Neuronal stem cell (in vitro differentiated cells): ENCODE measurements around the gene CUX1.

Experiments used
- DNase-seq: peaks from one replicate; pipeline ENCODE4 v3.0.0-alpha.2; 2013; ENCODE audit warnings: low spot score
- H2AFZ ChIP-seq: one replicate; pipeline ENCODE4 v1.6.1; 2013; ENCODE audit warnings: mild to moderate bottlenecking, low read length, inconsistent platforms
- H2AK5ac ChIP-seq: 2 replicates; pipeline ENCODE4 v1.6.1; 2013; ENCODE audit warnings: low read depth, mild to moderate bottlenecking, inconsistent platforms, low read length, moderate library complexity, mixed read lengths
- H2BK120ac ChIP-seq: 2 replicates; pipeline ENCODE4 v1.6.1; 2013; ENCODE audit warnings: low read depth, mild to moderate bottlenecking, inconsistent platforms, low read length, moderate library complexity, mixed read lengths
- H2BK12ac ChIP-seq: one replicate; pipeline ENCODE4 v1.6.1; 2013; ENCODE audit warnings: low read length, inconsistent platforms
- H2BK15ac ChIP-seq: 2 replicates; pipeline ENCODE4 v1.6.1; 2013; ENCODE audit warnings: mild to moderate bottlenecking, low read length, inconsistent platforms, mixed read lengths
- H2BK5ac ChIP-seq: one replicate; pipeline ENCODE4 v1.6.1; 2013; ENCODE audit warnings: inconsistent platforms, mild to moderate bottlenecking, low read length, moderate library complexity
- H3K14ac ChIP-seq: one replicate; pipeline ENCODE4 v1.6.1; 2013; ENCODE audit warnings: low read length, inconsistent platforms
- H3K18ac ChIP-seq: 2 replicates; pipeline ENCODE4 v1.6.1; 2013; ENCODE audit warnings: low read length, inconsistent platforms
- H3K23ac ChIP-seq: 2 replicates; pipeline ENCODE4 v1.6.1; 2013; ENCODE audit warnings: low read depth, mild to moderate bottlenecking, mixed read lengths, low read length, inconsistent platforms; ENCODE audit not compliant: poor library complexity
- H3K27ac ChIP-seq: replicated peaks from 3 replicates; pipeline ENCODE4 v1.5.1; 2013; ENCODE audit warnings: low read length, inconsistent platforms
- H3K27me3 ChIP-seq, 3 experiments: 2 replicates each; pipeline ENCODE4 v1.6.1; 2013; ENCODE audit warnings: low read length in 3 of 3, mild to moderate bottlenecking in 2 of 3, inconsistent platforms in 1 of 3, low read depth in 1 of 3, mixed read lengths in 1 of 3, moderate library complexity in 1 of 3; ENCODE audit not compliant: control insufficient read depth in 3 of 3, insufficient read depth in 3 of 3
- H3K36me3 ChIP-seq, 2 donors: replicated peaks in 1 of 2; 2 replicates each; pipeline ENCODE4 v1.6.1; 2013; ENCODE audit warnings: low read length in 2 of 2; ENCODE audit not compliant: control insufficient read depth in 2 of 2, insufficient read depth in 2 of 2
- H3K4ac ChIP-seq: 2 replicates; pipeline ENCODE4 v1.6.1; 2013; ENCODE audit warnings: inconsistent platforms, mild to moderate bottlenecking, low read length, moderate library complexity
- H3K4me1 ChIP-seq, 2 donors: 1 replicate in 1 of 2; 2 replicates in 1 of 2; pipeline ENCODE4 v1.6.1; 2013; ENCODE audit warnings: low read length in 2 of 2, low read depth in 1 of 2; ENCODE audit not compliant: control insufficient read depth in 2 of 2, insufficient read depth in 1 of 2
- H3K4me2 ChIP-seq: one replicate; pipeline ENCODE4 v1.6.1; 2013; ENCODE audit warnings: mild to moderate bottlenecking, low read length, inconsistent platforms; ENCODE audit not compliant: insufficient read depth, poor library complexity, severe bottlenecking
- H3K4me3 ChIP-seq, 2 donors: 2 replicates each; pipeline ENCODE4 v1.5.1; 2013; ENCODE audit warnings: low read length in 2 of 2, mild to moderate bottlenecking in 2 of 2, inconsistent platforms in 1 of 2, moderate library complexity in 1 of 2
- H3K79me1 ChIP-seq: one replicate; pipeline ENCODE4 v1.6.1; 2013; ENCODE audit warnings: low read depth, mild to moderate bottlenecking, inconsistent platforms, low read length, moderate library complexity
- H3K9ac ChIP-seq: one replicate; pipeline ENCODE4 v1.6.1; 2013; ENCODE audit warnings: mild to moderate bottlenecking, low read depth, low read length, inconsistent platforms; ENCODE audit not compliant: poor library complexity
- H3K9me3 ChIP-seq, 2 donors: replicated peaks in 1 of 2; 2 replicates each; pipeline versions ENCODE3 to v1.6.1; 2013; ENCODE audit warnings: low read length in 2 of 2, mild to moderate bottlenecking in 2 of 2, inconsistent platforms in 1 of 2, low read depth in 1 of 2, mixed read lengths in 1 of 2, moderate library complexity in 1 of 2; ENCODE audit not compliant: control insufficient read depth in 2 of 2, insufficient read depth in 1 of 2
- H4K8ac ChIP-seq: one replicate; pipeline ENCODE4 v1.6.1; 2013; ENCODE audit warnings: low read depth, mild to moderate bottlenecking, inconsistent platforms, low read length, moderate library complexity
- H4K91ac ChIP-seq: one replicate; pipeline ENCODE4 v1.6.1; 2013; ENCODE audit warnings: low read length, low read depth, mild to moderate bottlenecking, inconsistent platforms; ENCODE audit not compliant: poor library complexity
- WGBS, 2 donors: extraction: QIAGEN DNeasy Blood & Tissue Kit; methylation state at CpG; one replicate each; pipeline ENCODE4 v1.1.7; 2013; ENCODE audit warnings: missing lambda C conversion rate in 2 of 2, mixed read lengths in 1 of 2; ENCODE audit not compliant: insufficient read length in 2 of 2, insufficient replicate concordance in 1 of 2; ENCODE audit errors: extremely low coverage in 2 of 2; 5-methylcytosine and 5-hydroxymethylcytosine counted together

CUX1 gene

GRCh38 chr7:101843293-101844271 is 26.2 kb downstream of the CUX1 start:
- Histone ChIP-seq H3K18ac (no peak overlapping the region), H3K79me1 (peaks cover 15% of the 10 kb centered on the region), H2AFZ (no peak overlapping the region), H3K9ac (no peak overlapping the region), H2BK12ac (no peak overlapping the region), H3K4me3 (no peak overlapping the region), H3K14ac (no peak overlapping the region), H3K4me1 (peaks cover 0 to 5% of the 10 kb centered on the region in 2 donors), H3K4ac (no peak overlapping the region), H4K91ac (no peak overlapping the region), H3K9me3 (peaks cover 8 to 19% of the 10 kb centered on the region in 2 donors), H3K23ac (no peak overlapping the region), H2BK15ac (no peak overlapping the region), H4K8ac (no peak overlapping the region), H3K27ac (no peak overlapping the region), H3K36me3 (peaks cover 0 to 4% of the 10 kb centered on the region in 2 donors), H2BK5ac (no peak overlapping the region), H2BK120ac (no peak overlapping the region), H3K4me2 (no peak overlapping the region), H3K27me3 (no peaks in the 10 kb centered on the region), H2AK5ac (no peak overlapping the region)
- no peak for DNase-seq
- whole genome bisulfite sequencing, 2 donors: no CpG with 5 or more reads among the region's 13 CpGs

GRCh38 chr7:101845974-101846373 is 28.5 kb downstream of the CUX1 start:
- Histone ChIP-seq H2AFZ (no peak overlapping the region), H3K4me2 (no peak overlapping the region), H4K91ac (no peak overlapping the region), H2BK120ac (no peak overlapping the region), H3K79me1 (peaks cover 16% of the 10 kb centered on the region), H3K4me3 (no peak overlapping the region), H3K9me3 (peaks cover 8 to 22% of the 10 kb centered on the region in 2 donors), H3K4me1 (no peaks in the 10 kb centered on the region), H2BK12ac (no peak overlapping the region), H2BK5ac (no peak overlapping the region), H4K8ac (no peak overlapping the region), H3K27me3 (no peaks in the 10 kb centered on the region), H2BK15ac (no peak overlapping the region), H3K14ac (no peak overlapping the region), H3K23ac (no peak overlapping the region), H3K36me3 (peaks cover 0 to 4% of the 10 kb centered on the region in 2 donors), H2AK5ac (no peak overlapping the region), H3K27ac (no peak overlapping the region), H3K18ac (no peak overlapping the region), H3K9ac (no peak overlapping the region), H3K4ac (no peak overlapping the region)
- no peak for DNase-seq
- WGBS, 2 donors: no CpG with 5 or more reads among the region's 2 CpGs

GRCh38 chr7:101846800-101847538 is 29.5 kb downstream of the CUX1 start:
- H2BK15ac ChIP-seq: no peak overlapping the region
- no peak overlapping the region for H3K23ac ChIP-seq
- H2AFZ ChIP-seq: no peak overlapping the region
- no peak overlapping the region for H3K18ac ChIP-seq
- no peak overlapping the region for H3K4me3 ChIP-seq
- H3K36me3 ChIP-seq: peaks cover 0 to 4% of the 10 kb centered on the region in 2 donors
- no peak overlapping the region for H3K4me2 ChIP-seq
- no peak overlapping the region for H3K4ac ChIP-seq
- no peak overlapping the region for H4K8ac ChIP-seq
- H3K9ac ChIP-seq: no peak overlapping the region
- no peak overlapping the region for H4K91ac ChIP-seq
- H3K79me1 ChIP-seq: peaks cover 13% of the 10 kb centered on the region
- H3K4me1 ChIP-seq: no peaks in the 10 kb centered on the region
- H2BK12ac ChIP-seq: no peak overlapping the region
- no peak overlapping the region for H2BK120ac ChIP-seq
- H3K14ac ChIP-seq: no peak overlapping the region
- no peak for DNase-seq
- H3K27me3 ChIP-seq: no peaks in the 10 kb centered on the region
- H2BK5ac ChIP-seq: no peak overlapping the region
- no peak overlapping the region for H3K27ac ChIP-seq
- H2AK5ac ChIP-seq: no peak overlapping the region
- WGBS, 2 donors: no CpG with 5 or more reads among the region's 11 CpGs
- H3K9me3 ChIP-seq: peaks cover 8 to 22% of the 10 kb centered on the region in 2 donors
